Stimulated activated CD4-positive, alpha-beta T cell treated with anti-CD3 and anti-CD28 coated beads, Interleukin-15, amount 100 ng/mL, for 1 hour (primary cell): ENCODE measurements around the gene WWTR1.

Experiments used
- DNase-seq, 2 donors: peaks; one replicate each; pipeline ENCODE4 v3.0.0-alpha.2; 2020; ENCODE audit warnings: low read depth in 1 of 2, low spot score in 1 of 2

Gene WWTR1

DNA sequence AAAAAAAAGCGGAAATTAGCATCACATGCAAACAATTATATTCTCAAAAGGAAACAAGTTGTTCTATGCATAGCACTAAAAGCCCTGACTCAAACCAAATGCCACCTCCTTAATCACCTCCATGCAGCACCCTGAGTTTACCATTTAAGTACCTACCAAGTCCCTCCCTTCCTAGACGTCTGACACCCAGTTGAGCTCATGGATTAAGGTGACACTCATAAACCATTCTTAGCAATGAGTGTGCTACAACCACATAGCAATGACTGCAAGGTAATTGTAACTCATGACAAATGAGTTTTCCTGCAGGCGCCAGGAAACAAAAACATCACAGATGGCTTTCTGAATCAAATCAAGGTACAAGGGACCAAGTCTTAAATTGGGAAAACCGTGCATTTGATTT lies 32.0 kb downstream of the WWTR1 start:
- no peak for DNase-seq

DNA sequence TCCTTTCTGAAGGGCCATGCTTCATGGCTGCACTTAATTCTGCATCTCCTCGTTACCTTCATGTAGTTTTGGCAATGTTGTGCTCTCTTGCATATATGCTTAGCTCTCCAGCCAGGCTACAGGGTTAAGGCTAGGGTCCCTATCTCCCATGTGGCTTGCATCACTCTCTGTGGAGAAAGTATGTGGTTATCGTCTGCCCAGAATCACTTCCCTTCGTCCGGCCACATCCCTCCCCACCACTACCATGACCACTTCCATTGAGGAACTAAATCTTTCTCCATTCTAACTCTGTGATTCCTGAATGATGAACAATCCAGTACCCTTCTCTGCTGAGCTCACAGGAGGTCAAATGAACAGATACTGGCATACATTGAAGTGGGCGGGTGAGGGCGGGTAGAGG lies 34.0 kb downstream of the WWTR1 start:
- DNase-seq: no peak

DNA sequence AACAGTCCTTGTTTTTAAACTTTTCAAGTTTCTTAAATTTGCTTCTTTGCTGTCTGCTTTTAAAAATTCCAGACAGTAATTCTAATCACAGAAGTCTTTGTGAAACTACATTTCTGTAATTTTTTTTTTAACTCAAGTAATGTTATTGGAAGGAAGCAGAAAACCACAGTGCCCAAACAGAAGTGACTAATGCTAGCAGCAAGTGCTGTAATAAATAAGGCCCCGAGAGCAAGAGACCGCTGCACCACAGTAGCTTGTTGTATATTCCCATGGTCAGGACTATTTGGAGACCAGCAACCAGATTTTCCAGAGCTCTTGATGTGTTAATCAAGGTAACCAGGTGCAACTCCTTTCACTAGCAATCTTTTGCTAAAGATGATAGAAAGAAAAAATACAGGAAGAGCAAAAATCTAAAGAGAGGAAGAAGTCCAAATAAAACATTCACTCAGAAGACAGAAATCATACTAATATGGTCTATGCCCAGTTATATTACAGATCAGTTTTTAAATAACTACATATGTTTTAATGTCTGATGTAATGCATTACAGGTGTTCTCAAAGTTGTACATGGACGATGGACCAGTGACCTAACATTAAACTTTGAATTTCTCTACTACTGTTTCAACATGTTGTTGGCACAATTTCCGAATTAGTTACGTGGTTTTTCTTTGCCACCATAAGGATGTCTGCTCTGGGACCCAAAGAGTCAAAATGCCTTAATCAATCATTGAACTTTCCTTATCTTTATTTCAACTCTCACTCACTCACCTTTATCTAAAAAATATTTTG lies 36.4 kb downstream of the WWTR1 start:
- DNase-seq: no peak

DNA sequence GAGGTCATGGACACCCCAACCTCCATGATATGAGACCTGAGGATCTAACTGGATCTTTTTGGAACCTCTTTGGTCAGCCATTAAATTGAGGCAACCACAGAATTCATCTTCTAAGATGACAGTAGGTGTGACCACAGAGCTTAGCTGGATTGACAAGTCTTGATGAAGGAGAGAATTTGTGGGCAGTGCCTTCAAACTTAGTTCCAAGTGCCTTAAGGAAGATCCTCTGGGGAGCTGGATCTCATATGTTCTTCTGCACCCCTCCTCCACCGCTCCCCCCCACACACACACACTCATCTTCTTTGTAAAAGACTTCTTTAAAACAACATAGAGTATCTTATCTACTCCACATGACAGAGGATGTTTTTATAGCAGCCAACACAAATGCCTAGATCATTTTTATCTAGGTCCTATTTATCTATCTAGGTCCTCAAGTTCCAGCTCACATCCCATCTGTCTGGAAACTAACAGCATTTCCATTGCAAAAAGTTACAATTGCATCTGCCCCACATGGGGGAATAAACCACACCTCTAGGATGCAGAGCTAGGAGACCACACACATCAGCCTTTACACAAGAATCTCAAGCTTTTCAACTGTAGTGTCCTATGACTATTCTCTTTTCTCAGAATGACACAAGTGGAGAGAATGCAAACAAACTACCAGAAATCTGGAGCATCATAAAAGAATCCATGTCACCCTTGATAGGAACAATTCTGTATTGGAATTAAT lies 37.4 kb downstream of the WWTR1 start:
- DNase-seq: no peak

DNA sequence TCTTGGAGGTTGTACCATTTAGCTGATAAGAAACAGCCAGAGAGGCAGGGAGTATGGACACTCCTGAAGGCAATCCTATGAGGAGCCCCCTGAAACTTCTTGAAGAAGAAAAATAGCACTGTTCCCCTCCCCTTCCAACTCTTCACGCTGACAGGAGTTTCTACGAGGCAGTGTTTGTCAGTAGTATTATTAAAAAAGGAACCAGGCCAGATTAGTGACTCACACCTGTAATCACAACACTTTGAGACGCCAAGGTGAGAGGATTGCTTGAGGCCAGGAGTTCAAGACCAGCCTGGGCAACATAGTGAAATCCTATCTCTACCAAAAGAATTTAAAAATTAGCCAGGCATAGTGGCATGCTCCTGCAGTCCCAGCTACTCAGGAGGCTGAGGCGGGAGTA lies 38.7 kb downstream of the WWTR1 start:
- DNase-seq: no peak

DNA sequence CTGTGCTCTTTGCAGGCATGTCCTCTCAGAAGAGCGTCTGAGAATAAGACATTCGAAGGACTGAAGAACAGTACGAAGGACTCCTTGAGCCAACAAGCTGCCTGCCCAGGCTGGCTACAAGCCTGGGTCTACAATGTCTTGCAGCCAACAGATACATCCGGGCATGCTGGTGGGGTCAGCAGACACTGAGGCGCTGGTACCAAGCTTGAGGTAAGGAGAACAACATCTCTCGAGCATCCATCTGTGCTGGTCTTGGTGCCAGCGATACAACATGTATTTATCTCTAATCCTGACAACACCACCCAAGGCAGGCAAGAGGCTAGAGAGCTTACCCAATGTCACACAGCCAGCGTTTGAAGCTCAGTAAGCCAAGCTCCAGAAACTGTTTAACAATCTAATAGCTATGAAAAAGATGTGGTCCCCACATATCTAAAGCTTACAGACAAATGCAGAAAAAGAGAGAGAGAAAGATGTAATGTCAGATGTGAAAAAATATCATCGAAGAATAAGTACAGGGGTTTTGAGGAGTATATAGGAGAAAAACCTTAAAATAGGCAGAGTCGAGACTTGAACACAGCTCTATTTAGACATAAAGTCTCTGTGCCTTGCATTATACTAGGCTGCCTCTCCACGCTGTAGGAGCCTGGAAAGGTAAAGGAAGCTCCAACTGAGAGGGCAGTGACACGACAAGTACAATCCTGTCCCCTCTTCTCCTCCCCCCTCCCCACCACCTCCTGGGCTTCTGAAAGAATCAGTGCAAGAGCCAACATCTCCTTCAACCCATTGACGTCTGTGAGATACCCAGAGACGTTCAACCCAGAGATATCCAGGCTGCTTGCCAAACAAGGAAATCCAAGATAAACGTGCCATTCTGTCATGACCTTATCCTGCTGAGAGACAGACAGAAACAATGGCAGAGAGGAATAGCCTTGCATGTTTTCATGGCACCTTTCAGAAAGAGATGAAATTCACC lies 39.4 kb downstream of the WWTR1 start:
- DNase-seq: no peak

DNA sequence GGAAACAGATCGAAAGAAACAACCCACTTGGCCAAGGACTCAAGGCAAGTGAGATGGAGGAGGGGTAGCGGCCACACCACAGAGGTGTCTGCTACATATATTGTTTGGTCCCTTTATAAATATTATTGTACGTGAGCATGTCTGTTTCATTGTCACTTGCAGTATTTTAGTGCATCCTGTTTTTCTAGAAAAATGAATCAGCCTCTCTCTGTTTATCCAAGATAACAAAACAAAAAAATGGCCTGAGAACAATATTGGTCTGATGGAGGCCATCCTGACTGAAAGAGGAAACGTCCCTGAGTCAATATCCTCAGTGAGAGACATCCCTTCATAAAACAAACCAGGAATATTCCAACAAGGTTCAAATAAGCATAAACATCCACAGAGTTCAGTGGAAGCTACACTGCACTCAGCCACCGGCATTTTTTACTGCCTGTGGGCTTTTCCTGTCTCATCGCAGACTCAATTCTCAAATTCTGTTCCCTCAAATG lies 42.0 kb downstream of the WWTR1 start:
- no peak for DNase-seq

DNA sequence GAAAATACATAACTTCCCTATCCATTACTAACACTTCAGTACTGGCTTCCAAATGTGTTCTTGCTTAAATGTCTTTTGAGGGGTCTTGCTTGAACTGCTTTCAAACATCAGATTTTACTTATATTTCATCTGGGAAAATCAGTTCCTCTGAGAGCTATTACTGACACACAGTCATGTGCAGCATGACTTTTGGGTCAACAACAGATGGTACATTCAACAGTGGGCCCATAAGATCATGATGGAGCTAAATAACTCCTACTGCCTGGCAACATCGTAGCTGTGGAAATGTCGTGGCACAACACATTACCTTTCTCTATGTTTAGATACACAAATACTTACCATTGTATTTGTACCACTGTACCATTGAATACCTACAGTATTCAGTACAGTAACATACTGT lies 43.8 kb downstream of the WWTR1 start:
- DNase-seq: no peak

DNA sequence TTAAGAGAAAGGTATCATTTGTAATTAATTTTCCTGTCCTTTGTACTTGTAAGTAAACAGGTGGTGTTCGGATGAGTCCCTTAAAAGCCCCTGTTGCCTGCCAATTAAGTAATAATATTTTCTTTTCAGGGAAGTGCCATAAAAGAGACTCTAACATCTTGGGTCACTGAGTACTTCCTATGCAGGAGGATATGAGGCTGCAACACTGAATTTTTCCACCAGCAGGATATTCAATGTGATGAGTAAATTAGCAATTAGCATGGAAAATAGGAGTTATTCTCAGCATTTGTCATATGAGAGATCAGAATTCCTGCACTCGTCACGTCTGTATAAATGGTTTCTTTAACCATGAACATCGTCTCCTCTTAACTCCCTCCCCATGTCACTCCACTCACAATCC lies 45.4 kb downstream of the WWTR1 start:
- DNase-seq: no peak

DNA sequence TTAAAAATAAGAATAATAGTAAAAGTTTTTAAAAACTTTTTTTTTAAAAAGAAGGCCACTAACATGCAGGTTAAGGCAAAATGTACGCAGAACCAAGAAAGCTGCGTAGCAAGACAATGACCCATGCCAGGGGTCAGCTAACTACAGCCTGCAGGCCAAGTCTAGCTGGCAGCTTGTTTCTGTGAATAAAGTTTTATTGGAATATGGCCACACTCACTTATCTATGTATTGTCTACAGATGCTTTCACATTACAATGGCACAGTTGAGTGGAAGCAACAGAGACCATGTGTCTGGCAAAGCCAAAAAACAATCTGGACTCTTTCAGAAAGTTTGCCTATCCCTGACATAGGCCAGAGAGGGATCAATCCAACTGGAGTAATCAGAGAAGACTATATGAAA lies 46.7 kb downstream of the WWTR1 start:
- DNase-seq: no peak

DNA sequence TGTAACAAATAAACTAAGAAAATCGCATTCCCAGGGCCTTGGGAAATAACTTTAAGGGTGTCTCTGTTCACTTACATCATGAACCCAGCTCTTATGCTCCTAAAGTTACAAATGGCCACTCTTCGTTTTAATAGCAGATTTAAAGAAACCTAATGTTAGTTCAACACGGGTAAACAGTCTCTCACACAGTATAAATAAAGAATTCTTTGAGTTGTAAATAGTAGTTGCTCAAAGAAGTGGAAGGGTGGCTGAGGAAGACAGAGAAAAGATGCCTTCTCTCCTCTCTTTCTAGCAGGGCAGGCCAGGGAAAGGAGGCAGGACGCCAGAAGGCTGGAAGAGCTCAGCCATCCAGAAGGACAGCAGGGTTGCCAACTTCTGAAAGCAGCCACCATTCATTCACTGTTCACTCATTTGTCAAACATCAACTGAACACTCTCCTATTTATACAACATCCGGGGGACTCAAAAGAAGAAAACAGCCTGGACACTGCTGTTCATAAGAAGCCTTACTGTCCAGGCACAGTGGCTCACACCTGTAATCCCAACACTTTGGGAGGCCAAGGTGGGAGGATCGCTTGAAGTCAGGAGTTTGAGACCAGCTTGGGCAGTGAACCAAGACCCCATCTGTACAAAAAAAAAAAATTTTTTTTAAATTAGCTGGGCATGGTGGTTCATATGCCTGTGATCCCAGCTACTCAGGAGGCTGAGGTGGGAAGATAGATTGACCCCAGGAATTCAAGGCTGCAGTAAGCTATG lies 47.3 kb downstream of the WWTR1 start:
- DNase-seq: no peak

DNA sequence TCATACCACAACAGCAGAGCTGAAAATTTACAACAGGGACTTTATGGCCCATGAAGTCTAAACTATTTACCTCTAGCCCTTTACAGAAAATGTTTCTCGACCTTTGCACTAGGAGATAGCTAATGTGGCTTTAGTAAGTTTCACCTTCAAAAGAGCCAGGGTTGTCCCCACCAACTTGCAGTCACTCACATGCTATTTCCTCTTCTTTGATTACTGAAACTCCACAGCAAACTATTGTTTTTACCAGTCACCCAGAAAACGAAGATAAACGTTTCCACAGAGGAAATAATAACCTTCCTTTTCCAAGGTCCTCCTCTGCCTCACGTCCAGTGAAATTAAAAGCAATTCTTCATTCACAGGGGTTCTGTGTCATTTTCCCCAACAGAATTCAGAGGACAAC lies 48.2 kb downstream of the WWTR1 start:
- DNase-seq: no peak

DNA sequence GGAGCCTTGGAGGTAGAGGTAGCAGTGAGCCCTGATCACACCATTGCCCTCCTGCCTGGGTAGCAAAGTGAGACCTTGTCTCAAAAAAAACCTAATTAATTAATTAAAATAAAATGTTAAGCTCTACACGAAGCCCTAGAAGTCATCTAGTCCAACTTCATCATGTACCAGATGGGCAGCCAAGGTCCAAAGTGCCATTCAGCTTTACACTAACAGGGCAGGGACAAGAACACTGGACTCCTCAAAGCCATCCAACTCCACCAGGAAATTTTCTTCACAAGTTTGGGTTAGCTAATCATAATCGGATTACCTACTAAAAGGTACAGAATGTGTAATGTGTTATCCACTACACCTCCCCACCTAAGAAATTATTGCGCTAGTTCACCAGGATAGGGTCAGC lies 48.8 kb downstream of the WWTR1 start:
- DNase-seq: no peak

DNA sequence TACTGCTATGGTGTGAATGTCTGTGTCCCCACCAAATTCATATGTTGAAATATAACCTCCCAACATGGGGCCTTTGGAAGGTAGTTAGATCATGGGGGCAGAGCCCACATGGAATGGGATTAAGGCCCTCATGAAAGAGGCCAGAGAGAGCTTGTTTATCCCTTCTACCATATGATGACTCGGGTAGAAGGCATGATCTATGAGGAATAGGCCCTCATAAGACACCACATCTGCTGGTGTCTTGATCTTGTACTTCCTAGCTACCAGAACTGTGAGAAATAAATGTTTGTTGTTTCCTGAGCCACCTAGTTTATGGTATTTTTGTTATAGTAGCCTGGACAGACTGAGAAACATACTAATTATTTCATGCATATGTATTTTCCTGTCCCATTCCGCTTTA lies 51.9 kb downstream of the WWTR1 start:
- DNase-seq: no peak

DNA sequence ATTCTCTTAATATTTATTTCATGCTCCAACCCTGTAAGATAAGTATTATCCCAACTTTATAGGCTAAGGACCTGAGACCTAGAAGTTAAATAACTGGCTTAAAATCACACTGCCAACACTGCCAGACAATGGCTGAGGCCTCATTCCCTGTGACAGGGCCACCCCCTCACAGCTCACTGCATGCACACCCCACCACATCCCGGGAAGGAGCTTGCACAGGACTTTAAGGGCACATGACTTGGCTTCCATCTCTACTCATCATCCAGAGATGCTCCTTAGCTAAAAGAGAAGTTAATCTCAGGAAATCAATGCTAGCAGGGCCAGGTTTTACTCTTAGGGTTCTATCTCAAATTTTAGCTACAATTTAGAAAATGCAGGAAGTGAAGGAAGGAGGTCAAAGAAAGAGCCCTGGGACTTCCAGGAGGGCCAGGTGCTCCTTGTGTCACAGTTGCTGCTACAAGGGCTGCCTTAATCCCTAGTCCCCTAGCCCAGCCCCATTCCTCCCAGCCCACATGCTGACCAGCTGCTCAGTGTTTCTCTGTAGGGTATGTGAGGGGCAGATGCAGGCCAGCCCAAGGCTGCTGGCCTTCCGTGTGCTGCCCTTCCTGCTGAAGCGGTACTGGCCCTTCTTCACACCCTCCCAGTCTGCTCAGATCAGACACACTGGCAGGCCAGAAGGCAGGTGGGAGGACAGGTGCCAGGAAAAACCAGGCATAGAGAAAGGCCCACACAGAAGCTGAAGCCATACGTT lies 53.5 kb downstream of the WWTR1 start:
- no peak for DNase-seq

DNA sequence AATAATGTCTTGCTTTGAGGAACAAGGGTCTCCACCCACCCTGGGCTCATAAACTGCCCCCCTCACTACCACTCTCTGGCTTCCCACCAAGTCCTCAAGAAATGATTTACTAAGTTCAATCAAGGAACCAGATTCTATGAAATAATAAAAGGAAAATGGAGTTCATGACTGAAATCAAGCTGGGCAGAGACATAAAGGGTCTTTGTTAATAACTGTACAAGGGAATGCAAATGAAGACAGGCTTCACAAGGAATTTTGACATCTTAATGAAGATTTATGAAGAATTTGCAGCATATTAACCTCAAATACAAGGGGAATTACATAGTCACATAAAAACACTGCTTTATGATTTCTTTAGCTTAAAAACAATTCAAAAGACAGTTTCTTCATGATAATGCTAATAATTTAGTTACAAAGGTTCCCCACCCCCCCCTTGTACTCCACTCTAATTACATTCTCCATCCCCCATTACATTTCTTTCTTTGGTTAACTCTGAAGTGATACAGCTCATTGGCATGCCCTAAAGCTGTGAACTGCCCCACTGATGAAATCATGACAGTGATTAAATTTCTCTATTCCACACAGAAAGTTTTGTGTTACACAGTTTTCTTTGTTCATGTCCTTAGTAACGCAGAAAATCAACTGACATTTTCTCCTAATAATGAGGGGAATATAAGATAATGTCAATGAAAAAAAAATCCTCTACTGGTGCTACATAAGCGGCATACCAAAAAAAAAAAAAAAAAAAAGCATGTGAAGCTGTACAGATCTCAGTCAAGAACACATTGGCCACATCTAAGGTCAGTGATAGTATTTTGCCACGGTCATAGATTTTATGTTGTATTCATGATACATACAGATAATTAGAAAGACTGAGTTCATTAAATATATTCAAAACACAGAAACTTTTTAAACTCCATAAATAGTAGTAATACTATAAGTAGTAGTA lies 54.4 kb downstream of the WWTR1 start:
- no peak for DNase-seq

DNA sequence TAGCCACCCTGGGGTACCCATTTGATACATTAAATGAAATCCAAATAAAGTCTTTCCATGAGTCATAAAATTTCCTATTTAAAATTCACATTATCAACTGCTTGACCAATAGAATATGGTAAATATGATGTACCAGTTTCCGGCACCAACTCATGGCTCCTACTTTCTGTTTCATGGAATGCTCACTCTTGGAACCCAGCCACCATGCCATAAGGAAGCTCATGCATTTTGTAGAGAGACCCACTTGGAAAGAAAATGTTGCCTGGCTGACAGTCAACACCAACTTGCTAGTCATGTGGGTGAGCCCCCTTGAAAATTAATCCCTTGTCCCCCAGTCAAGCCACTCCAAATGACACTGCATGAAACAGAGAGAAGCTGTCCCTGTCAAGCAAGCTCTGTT lies 57.2 kb downstream of the WWTR1 start:
- no peak for DNase-seq

DNA sequence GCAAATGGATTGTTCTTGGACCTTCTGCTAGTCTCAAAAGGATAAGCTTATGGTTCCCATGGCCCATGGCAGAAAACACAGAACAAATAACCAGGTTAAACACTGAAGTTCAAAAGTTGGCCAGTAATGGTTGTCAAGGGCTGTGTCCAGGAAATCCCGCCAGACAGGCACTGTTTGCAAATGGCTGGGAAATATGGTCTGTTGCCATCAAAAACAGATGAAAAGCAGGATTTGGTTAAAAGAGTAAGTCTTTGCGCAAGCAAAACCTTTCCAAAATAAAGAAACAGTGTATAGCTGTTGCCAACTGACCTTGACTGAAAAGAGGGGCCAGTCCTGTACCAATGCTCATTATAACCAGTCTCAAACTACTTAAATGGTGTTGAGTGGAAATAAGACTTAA lies 58.6 kb downstream of the WWTR1 start:
- DNase-seq: no peak
